OCI-LY1 (cell line): ENCODE results near the gene HES1.

Source experiments
- H2AFZ ChIP-seq: fragments of 200-600 bp; sonication (generic), shearing (Covaris generic); 2 replicates; pipeline ENCODE4 v1.6.0; 2014; ENCODE audit warnings: antibody characterized with exemption, mild to moderate bottlenecking, low read length
- H3F3A ChIP-seq: fragments of 200-600 bp; sonication (generic), shearing (Covaris generic); 2 replicates; pipeline ENCODE4 v1.6.0; 2014; ENCODE audit warnings: mild to moderate bottlenecking, antibody characterized with exemption, low read length, moderate library complexity; ENCODE audit not compliant: insufficient read depth
- H3K27ac ChIP-seq: fragments of 200-600 bp; sonication (generic); 2 replicates; pipeline ENCODE4 v1.5.1; 2014; ENCODE audit warnings: low read length, mixed run types, mild to moderate bottlenecking, low read depth; ENCODE audit not compliant: poor library complexity, severe bottlenecking
- H3K27me3 ChIP-seq: fragments of 200-600 bp; sonication (generic); 2 replicates; pipeline ENCODE4 v1.6.0; 2014; ENCODE audit warnings: antibody characterized with exemption, mild to moderate bottlenecking, low read length, moderate library complexity; ENCODE audit not compliant: insufficient read depth
- H3K36me3 ChIP-seq: fragments of 200-600 bp; sonication (generic); 2 replicates; pipeline ENCODE4 v1.6.1; 2014; ENCODE audit warnings: mild to moderate bottlenecking, antibody characterized with exemption, low read length, moderate library complexity, mixed read lengths; ENCODE audit not compliant: insufficient read depth
- H3K4me1 ChIP-seq: fragments of 200-600 bp; sonication (generic); 2 replicates; pipeline ENCODE4 v1.5.1; 2014; ENCODE audit warnings: mild to moderate bottlenecking, low read length, moderate library complexity; ENCODE audit not compliant: insufficient read depth, severe bottlenecking
- H3K4me2 ChIP-seq: fragments of 200-600 bp; sonication (generic), shearing (Covaris generic); 2 replicates; pipeline ENCODE4 v1.6.1; 2014; ENCODE audit warnings: low read length
- H3K4me3 ChIP-seq: fragments of 200-600 bp; sonication (generic); 2 replicates; pipeline ENCODE4 v1.5.1; 2014; ENCODE audit warnings: low read length, low read depth, mild to moderate bottlenecking, mixed read lengths; ENCODE audit not compliant: poor library complexity, severe bottlenecking
- H3K79me2 ChIP-seq: fragments of 200-600 bp; shearing (Covaris generic); 2 replicates; pipeline ENCODE4 v1.6.1; 2016; ENCODE audit warnings: mixed run types, low read length, mixed read lengths; ENCODE audit not compliant: insufficient read depth
- H3K9ac ChIP-seq: fragments of 200-600 bp; sonication (generic), shearing (Covaris generic); 2 replicates; pipeline ENCODE4 v1.6.1; 2014; ENCODE audit warnings: mild to moderate bottlenecking, low read length, mixed read lengths
- H3K9me2 ChIP-seq: fragments of 200-600 bp; sonication (generic), shearing (Covaris generic); 2 replicates; pipeline ENCODE4 v1.6.1; 2014; ENCODE audit warnings: low read depth, mild to moderate bottlenecking, low read length, mixed read lengths
- H3K9me3 ChIP-seq: fragments of 200-600 bp; shearing (Covaris generic); 2 replicates; pipeline ENCODE4 v1.6.1; 2014; ENCODE audit warnings: low read length, mixed read lengths
- H4K20me1 ChIP-seq: fragments of 200-600 bp; sonication (generic), shearing (Covaris generic); 2 replicates; pipeline ENCODE4 v1.6.0; 2016; ENCODE audit warnings: mild to moderate bottlenecking, low read length; ENCODE audit not compliant: insufficient read depth
- CTCF ChIP-seq: fragments of 200-600 bp; sonication (generic), shearing (Covaris generic); IDR thresholded peaks from 2 replicates; pipeline ENCODE4 v1.5.1; 2017; ENCODE audit warnings: mild to moderate bottlenecking, antibody characterized with exemption, low read length, moderate library complexity, mixed read lengths
- EZH2 ChIP-seq: fragments of 200-600 bp; sonication (generic), shearing (Covaris generic); IDR thresholded peaks from 2 replicates; pipeline ENCODE4 v1.8.0; 2017; ENCODE audit warnings: borderline replicate concordance, mixed run types, mild to moderate bottlenecking, antibody characterized with exemption, low read length, moderate library complexity, mixed read lengths

The HES1 gene

GRCh38 chr3:194102436-194102835, 33.5 kb upstream of the HES1 start:
- Histone ChIP-seq H3K27ac (no peak overlapping the region), H3K4me3 (no peak overlapping the region), H2AFZ (no peak overlapping the region), H3K9me2 (no peaks in the 10 kb centered on the region), H3K79me2 (no peaks in the 10 kb centered on the region), H3K4me2 (no peak overlapping the region), H3K27me3 (peaks cover 16% of the 10 kb centered on the region), H3K9me3 (no peaks in the 10 kb centered on the region), H3K4me1 (peaks cover 38% of the 10 kb centered on the region), H3F3A (no peaks in the 10 kb centered on the region), H3K9ac (no peak overlapping the region), H4K20me1 (no peaks in the 10 kb centered on the region), H3K36me3 (no peaks in the 10 kb centered on the region)
- TF ChIP-seq CTCF, result no peak
- no peak for TF ChIP-seq EZH2

GRCh38 chr3:194103505-194103904, 32.4 kb upstream of the HES1 start:
- Histone ChIP-seq H3K79me2 (no peaks in the 10 kb centered on the region), H3K36me3 (no peaks in the 10 kb centered on the region), H3K9me3 (no peaks in the 10 kb centered on the region), H3K4me2 (no peak overlapping the region), H3K9ac (no peak overlapping the region), H3F3A (no peaks in the 10 kb centered on the region), H2AFZ (no peak overlapping the region), H3K9me2 (no peaks in the 10 kb centered on the region), H3K4me3 (no peak overlapping the region), H3K4me1 (peaks cover 38% of the 10 kb centered on the region), H3K27ac (no peak overlapping the region), H4K20me1 (no peaks in the 10 kb centered on the region), H3K27me3 (peaks cover 16% of the 10 kb centered on the region)
- TF ChIP-seq EZH2 (no peak), CTCF (no peak)

GRCh38 chr3:194103983-194104751, 31.8 kb upstream of the HES1 start:
- Histone ChIP-seq H3K9me2 (no peaks in the 10 kb centered on the region), H3K4me3 (no peak overlapping the region), H3F3A (no peaks in the 10 kb centered on the region), H2AFZ (no peak overlapping the region), H3K4me1 (peaks cover 38% of the 10 kb centered on the region), H3K79me2 (no peaks in the 10 kb centered on the region), H3K9me3 (no peaks in the 10 kb centered on the region), H3K36me3 (no peaks in the 10 kb centered on the region), H3K9ac (no peak overlapping the region; the same call in 1 of the 2 replicates), H3K27ac (peak overlapping the region; percentile 38), H4K20me1 (no peaks in the 10 kb centered on the region), H3K27me3 (peaks cover 14% of the 10 kb centered on the region), H3K4me2 (peak overlapping the region; percentile 33; the same call in 1 of the 2 replicates)
- TF ChIP-seq CTCF, result no peak
